ENCODE results near the gene IL25. TPM values are rescaled to one million over a fixed set of nuclear protein-coding genes. Genes with fewer than 3 reads are reported as not detected.

IL25 gene
- polyA plus RNA-seq, 1 donor (not counting 4 experiments of a cell fraction or from before 2014, with no cell fraction given), result not detected

GRCh38 chr14:23405516-23406025 lies 33.0 kb downstream of the IL25 start:
- dilution Hi-C loops (cut with MboI; ENCODE audit: extremely low pct_ligation_motif_present, low sequenced_read_pairs), result no loop called here
- no peak overlapping the region for H3K4me2 ChIP-seq (ENCODE audit: control insufficient read depth, extremely low read depth, insufficient read depth, low read depth, low read length)
- peaks cover 12% of the 10 kb centered on the region for H3K27me3 ChIP-seq (ENCODE audit: control insufficient read depth, extremely low read depth, insufficient read depth, low read length)

DNA sequence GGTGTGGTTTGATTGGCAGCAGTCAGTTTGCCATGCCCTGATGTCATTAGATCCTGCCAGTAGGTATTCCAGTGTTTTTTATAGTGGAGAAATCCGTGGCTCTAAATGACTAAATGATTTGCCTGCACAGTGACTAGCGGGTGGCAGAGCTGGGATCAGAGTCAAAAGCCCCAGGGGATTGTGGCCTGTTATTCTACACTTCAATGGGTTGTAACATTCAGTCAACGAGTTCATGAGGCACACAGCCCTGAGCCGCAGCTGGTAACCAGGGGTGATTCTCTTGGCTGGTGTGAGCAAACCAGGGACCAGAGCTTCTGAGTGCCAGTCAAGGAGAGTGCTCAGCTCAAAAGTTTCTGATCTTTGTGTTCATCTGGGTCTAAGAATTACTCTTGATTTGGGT lies 33.6 kb downstream of the IL25 start:
- Histone ChIP-seq H3K36me3 (ENCODE audit: control insufficient read depth in 2 of 2, extremely low read depth in 1 of 2, insufficient read depth in 2 of 2, low read length in 2 of 2) (no peaks in the 10 kb centered on the region), H2AFZ (ENCODE audit: control insufficient read depth, low read length) (no peak overlapping the region), H3K9me1 (ENCODE audit: control insufficient read depth, extremely low read depth, insufficient read depth, low read length) (no peaks in the 10 kb centered on the region), H3K4me3 (ENCODE audit: control insufficient read depth in 2 of 3, extremely low read depth in 1 of 3, insufficient read depth in 2 of 3, low read depth in 1 of 3, low read length in 3 of 3) (no peak overlapping the region), H3K27ac (ENCODE audit: control insufficient read depth, insufficient read depth, low read length) (no peak overlapping the region), H3K9ac (ENCODE audit: control insufficient read depth, extremely low read depth, insufficient read depth, low read length) (no peak overlapping the region), H4K20me1 (ENCODE audit: control insufficient read depth, extremely low read depth, insufficient read depth, low read length) (no peaks in the 10 kb centered on the region), H3K79me2 (ENCODE audit: control insufficient read depth, insufficient read depth, low read length) (no peaks in the 10 kb centered on the region), H3K4me1 (ENCODE audit: control insufficient read depth, extremely low read depth, insufficient read depth, low read length) (no peaks in the 10 kb centered on the region), H3K27me3 (ENCODE audit: control insufficient read depth, extremely low read depth, insufficient read depth, low read length) (peaks cover 12% of the 10 kb centered on the region), H3K4me2 (ENCODE audit: control insufficient read depth, extremely low read depth, insufficient read depth, low read depth, low read length) (no peak overlapping the region), H3K9me3 (ENCODE audit: control insufficient read depth, low read depth, low read length) (no peaks in the 10 kb centered on the region)
- TF ChIP-seq, protein P1, sequence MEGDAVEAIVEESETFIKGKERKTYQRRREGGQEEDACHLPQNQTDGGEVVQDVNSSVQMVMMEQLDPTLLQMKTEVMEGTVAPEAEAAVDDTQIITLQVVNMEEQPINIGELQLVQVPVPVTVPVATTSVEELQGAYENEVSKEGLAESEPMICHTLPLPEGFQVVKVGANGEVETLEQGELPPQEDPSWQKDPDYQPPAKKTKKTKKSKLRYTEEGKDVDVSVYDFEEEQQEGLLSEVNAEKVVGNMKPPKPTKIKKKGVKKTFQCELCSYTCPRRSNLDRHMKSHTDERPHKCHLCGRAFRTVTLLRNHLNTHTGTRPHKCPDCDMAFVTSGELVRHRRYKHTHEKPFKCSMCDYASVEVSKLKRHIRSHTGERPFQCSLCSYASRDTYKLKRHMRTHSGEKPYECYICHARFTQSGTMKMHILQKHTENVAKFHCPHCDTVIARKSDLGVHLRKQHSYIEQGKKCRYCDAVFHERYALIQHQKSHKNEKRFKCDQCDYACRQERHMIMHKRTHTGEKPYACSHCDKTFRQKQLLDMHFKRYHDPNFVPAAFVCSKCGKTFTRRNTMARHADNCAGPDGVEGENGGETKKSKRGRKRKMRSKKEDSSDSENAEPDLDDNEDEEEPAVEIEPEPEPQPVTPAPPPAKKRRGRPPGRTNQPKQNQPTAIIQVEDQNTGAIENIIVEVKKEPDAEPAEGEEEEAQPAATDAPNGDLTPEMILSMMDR (optimal IDR thresholded peaks at IDR 0.05 in 1 of 3, IDR thresholded peaks at IDR 0.05 in 1 of 3, conservative IDR thresholded peaks at IDR 0.05 in 1 of 3; ENCODE audit: extremely low read depth in 1 of 3, insufficient read depth in 2 of 3, low read length in 3 of 3), result no peak
- DNase-seq (ENCODE audit: low read depth, low spot score), result no peak
- FAIRE-seq, result no peak
- dilution Hi-C loops (cut with MboI; ENCODE audit: extremely low pct_ligation_motif_present, low sequenced_read_pairs), result no loop called here

More at GRCh38 chr14:23405516-23406025, 33.0 kb downstream of the IL25 start:
- FAIRE-seq (no peak), DNase-seq (ENCODE audit: low read depth, low spot score) (no peak)
- H3K27ac ChIP-seq (ENCODE audit: control insufficient read depth, insufficient read depth, low read length), result no peak overlapping the region
- TF ChIP-seq, protein P1 (optimal IDR thresholded peaks at IDR 0.05 in 1 of 3, IDR thresholded peaks at IDR 0.05 in 1 of 3, conservative IDR thresholded peaks at IDR 0.05 in 1 of 3; ENCODE audit: extremely low read depth in 1 of 3, insufficient read depth in 2 of 3, low read length in 3 of 3), result no peak
- TF ChIP-seq EZH2 (IDR thresholded peaks at IDR 0.05; ENCODE audit: low read length), result no peak
- no peak overlapping the region for H3K4me3 ChIP-seq (ENCODE audit: control insufficient read depth in 2 of 3, extremely low read depth in 1 of 3, insufficient read depth in 2 of 3, low read depth in 1 of 3, low read length in 3 of 3)
- H3K9me3 ChIP-seq (ENCODE audit: control insufficient read depth, low read depth, low read length), result no peaks in the 10 kb centered on the region
- no peaks in the 10 kb centered on the region for H3K36me3 ChIP-seq (ENCODE audit: control insufficient read depth in 2 of 2, extremely low read depth in 1 of 2, insufficient read depth in 2 of 2, low read length in 2 of 2)
- H3K4me1 ChIP-seq (ENCODE audit: control insufficient read depth, extremely low read depth, insufficient read depth, low read length), result no peaks in the 10 kb centered on the region
- no peaks in the 10 kb centered on the region for H3K79me2 ChIP-seq (ENCODE audit: control insufficient read depth, insufficient read depth, low read length)
- no peak overlapping the region for H3K9ac ChIP-seq (ENCODE audit: control insufficient read depth, extremely low read depth, insufficient read depth, low read length)
- no peak overlapping the region for H2AFZ ChIP-seq (ENCODE audit: control insufficient read depth, low read length)
- H3K9me1 ChIP-seq (ENCODE audit: control insufficient read depth, extremely low read depth, insufficient read depth, low read length), result no peaks in the 10 kb centered on the region
- no peaks in the 10 kb centered on the region for H4K20me1 ChIP-seq (ENCODE audit: control insufficient read depth, extremely low read depth, insufficient read depth, low read length)
